Measurements from ENCODE around the gene RNGTT. TPM values are rescaled to one million over a fixed set of nuclear protein-coding genes. Genes with fewer than 3 reads are reported as not detected.

Gene RNGTT
- total RNA-seq, 6 experiments from 2014 or later, result 16.0 to 17.4 (median 16.8) TPM

DNA sequence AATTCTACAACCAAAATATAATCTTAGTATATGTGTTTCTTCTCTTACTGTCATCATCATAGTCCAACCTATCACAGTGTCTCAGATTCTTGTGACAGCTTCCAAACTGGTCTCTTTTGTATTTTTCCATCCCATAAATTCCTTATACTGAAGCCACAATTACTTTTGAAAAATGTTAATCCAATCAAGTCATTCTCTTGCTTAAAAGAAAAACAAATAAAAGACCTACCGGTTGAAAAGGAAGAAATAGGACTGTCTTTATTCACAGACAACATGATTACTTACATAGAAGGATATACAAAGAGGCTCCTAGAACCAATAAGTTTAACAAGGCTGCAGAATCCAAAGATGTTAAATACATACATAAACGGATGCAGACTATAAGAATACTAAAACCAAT is 339.9 kb downstream of the RNGTT start:
- no peaks in the 10 kb centered on the region for H3K27me3 Mint-ChIP-seq (ENCODE audit: insufficient read depth)

DNA sequence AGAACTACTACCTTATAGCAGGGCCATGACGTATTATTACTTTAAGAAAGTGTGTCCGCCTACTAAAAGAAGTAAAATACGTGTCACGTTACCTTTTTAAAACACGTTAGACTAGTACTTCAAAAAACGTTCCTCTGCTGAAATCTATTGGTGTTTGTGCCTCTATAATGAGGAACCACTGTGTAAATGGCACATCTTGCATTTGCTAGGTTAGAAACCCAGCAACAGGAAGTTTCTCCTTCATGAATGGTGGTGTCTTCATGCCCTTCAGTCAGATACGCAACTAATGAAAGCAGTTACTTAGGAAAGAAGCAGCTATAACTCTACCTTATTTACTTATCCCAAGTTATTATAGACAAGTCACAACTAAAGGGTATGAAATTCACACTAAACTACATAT is 343.5 kb downstream of the RNGTT start:
- no peaks in the 10 kb centered on the region for H3K9me3 Mint-ChIP-seq
- H3K4me1 Mint-ChIP-seq (ENCODE audit: low read depth), result no peaks in the 10 kb centered on the region
- TF ChIP-seq, protein P1, sequence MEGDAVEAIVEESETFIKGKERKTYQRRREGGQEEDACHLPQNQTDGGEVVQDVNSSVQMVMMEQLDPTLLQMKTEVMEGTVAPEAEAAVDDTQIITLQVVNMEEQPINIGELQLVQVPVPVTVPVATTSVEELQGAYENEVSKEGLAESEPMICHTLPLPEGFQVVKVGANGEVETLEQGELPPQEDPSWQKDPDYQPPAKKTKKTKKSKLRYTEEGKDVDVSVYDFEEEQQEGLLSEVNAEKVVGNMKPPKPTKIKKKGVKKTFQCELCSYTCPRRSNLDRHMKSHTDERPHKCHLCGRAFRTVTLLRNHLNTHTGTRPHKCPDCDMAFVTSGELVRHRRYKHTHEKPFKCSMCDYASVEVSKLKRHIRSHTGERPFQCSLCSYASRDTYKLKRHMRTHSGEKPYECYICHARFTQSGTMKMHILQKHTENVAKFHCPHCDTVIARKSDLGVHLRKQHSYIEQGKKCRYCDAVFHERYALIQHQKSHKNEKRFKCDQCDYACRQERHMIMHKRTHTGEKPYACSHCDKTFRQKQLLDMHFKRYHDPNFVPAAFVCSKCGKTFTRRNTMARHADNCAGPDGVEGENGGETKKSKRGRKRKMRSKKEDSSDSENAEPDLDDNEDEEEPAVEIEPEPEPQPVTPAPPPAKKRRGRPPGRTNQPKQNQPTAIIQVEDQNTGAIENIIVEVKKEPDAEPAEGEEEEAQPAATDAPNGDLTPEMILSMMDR (IDR thresholded peaks at IDR 0.05), result no peak
- DNase-seq, result no peak
- H3K4me3 Mint-ChIP-seq, result no peak overlapping the region
- no peaks in the 10 kb centered on the region for H3K27me3 Mint-ChIP-seq (ENCODE audit: insufficient read depth)
- no peak overlapping the region for H3K27ac Mint-ChIP-seq
- H3K36me3 Mint-ChIP-seq (ENCODE audit: low read depth), result no peaks in the 10 kb centered on the region

More for the DNA sequence above, 339.9 kb downstream of the RNGTT start:
- TF ChIP-seq, protein P1 (IDR thresholded peaks at IDR 0.05), result no peak
- Mint-ChIP-seq H3K27ac (no peak overlapping the region), H3K4me1 (ENCODE audit: low read depth) (no peaks in the 10 kb centered on the region), H3K9me3 (no peaks in the 10 kb centered on the region), H3K36me3 (ENCODE audit: low read depth) (no peaks in the 10 kb centered on the region), H3K4me3 (no peak overlapping the region)
- no peak for DNase-seq

DNA sequence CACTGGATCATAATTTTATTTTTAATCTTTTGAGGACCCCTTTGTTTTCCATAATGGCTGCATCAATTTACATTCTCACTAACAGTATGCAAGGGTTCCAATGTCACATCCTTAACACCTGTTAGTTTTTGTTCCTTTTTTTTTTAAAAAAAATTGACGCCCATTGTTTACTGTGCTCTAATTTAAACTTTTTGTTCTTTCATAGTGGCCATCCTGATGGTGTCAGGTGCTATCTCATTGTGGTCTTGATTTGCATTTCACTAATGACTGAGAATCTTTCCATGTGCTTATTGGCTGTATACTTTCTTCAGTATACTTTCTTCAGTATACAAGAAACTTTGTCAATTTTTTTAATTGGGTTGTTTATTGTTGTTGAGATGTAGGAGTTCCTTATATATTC is 347.0 kb downstream of the RNGTT start:
- H3K9me3 Mint-ChIP-seq, result no peaks in the 10 kb centered on the region
- H3K4me1 Mint-ChIP-seq (ENCODE audit: low read depth), result no peaks in the 10 kb centered on the region
- no peaks in the 10 kb centered on the region for H3K27me3 Mint-ChIP-seq (ENCODE audit: insufficient read depth)
- no peak overlapping the region for H3K27ac Mint-ChIP-seq
- no peak overlapping the region for H3K4me3 Mint-ChIP-seq
- H3K36me3 Mint-ChIP-seq (ENCODE audit: low read depth), result no peaks in the 10 kb centered on the region; the same call in 1 of the 2 replicates
- DNase-seq, result no peak
- TF ChIP-seq, protein P1 (IDR thresholded peaks at IDR 0.05), result no peak

DNA sequence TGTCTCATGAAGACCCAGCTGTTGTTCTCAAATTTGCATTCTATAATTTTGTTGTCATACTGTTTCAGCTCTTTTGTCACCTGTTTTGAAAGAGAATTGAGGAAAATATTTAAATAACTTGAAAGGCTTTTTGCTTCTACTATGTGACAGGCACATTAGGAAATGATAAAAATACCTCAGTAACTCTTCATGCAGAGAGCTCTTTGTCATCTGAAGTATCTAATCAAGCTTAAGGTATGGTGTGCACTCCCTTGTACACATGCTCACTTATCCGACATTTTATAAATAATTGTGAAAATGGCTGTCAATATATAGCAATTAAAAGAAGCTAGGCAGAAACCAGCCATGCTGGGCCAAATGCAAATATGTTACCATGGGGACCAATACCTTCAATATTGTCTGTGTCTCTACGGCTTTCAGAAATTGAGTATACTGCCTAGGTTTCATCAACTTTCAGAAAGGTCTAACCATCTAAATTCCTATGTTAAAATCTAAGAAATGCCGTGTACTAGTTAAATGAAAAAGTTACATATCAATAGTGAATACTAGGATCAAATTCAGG is 349.0 kb downstream of the RNGTT start:
- Mint-ChIP-seq H3K4me1 (ENCODE audit: low read depth) (no peaks in the 10 kb centered on the region), H3K4me3 (no peak overlapping the region), H3K27me3 (ENCODE audit: insufficient read depth) (no peaks in the 10 kb centered on the region), H3K36me3 (ENCODE audit: low read depth) (no peaks in the 10 kb centered on the region; the same call in 1 of the 2 replicates), H3K9me3 (no peaks in the 10 kb centered on the region), H3K27ac (no peak overlapping the region)
- TF ChIP-seq, protein P1 (IDR thresholded peaks at IDR 0.05), result no peak
- no peak for DNase-seq

DNA sequence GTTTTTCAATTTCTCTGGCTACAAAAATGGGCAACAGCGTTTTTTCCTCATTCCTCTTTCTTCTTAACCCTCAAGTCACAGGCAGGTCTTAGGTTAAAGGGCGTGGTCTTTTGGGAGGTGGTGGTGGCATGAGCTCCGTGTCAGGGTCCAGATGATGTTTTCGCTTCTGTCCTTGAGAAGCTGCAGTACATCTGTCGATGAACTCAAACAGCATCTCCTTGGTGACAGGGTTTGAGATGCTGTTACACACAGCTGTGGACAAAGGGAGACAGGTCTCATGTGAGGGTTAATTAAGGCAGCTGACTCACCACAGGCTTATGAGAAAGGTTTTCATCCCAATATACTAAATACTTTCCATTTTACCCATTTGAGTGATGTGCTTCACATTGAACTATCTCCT is 350.8 kb downstream of the RNGTT start:
- no peak overlapping the region for H3K4me3 Mint-ChIP-seq
- no peaks in the 10 kb centered on the region for H3K9me3 Mint-ChIP-seq
- H3K4me1 Mint-ChIP-seq (ENCODE audit: low read depth), result no peaks in the 10 kb centered on the region
- no peaks in the 10 kb centered on the region for H3K27me3 Mint-ChIP-seq (ENCODE audit: insufficient read depth)
- H3K36me3 Mint-ChIP-seq (ENCODE audit: low read depth), result no peaks in the 10 kb centered on the region; the same call in 1 of the 2 replicates
- TF ChIP-seq, protein P1 (IDR thresholded peaks at IDR 0.05), result no peak
- DNase-seq, result no peak
- no peak overlapping the region for H3K27ac Mint-ChIP-seq

All from HFFc6 (cell line).